MM.1S (cell line): ENCODE data around the gene ACSL5.

Experiments used
- DNase-seq: peaks from one replicate; pipeline ENCODE4 v3.0.0-alpha.2; 2015
- H2AFZ ChIP-seq: fragments of 300-600 bp; sonication (generic); 2 replicates; pipeline ENCODE4 v1.6.0; 2016; ENCODE audit warnings: antibody characterized with exemption, low read length
- H3F3A ChIP-seq: fragments of 300-600 bp; sonication (generic); 2 replicates; pipeline ENCODE4 v1.6.1; 2016; ENCODE audit warnings: mild to moderate bottlenecking, antibody characterized with exemption, low read length, moderate library complexity, mixed read lengths; ENCODE audit not compliant: insufficient read depth
- H3K27ac ChIP-seq: fragments of 300-600 bp; sonication (generic); 2 replicates; pipeline ENCODE4 v1.5.1; 2016; ENCODE audit warnings: mild to moderate bottlenecking, low read length
- H3K27me3 ChIP-seq: fragments of 300-600 bp; sonication (generic); replicated peaks from 2 replicates; pipeline ENCODE4 v1.6.0; 2016; ENCODE audit warnings: low read length; ENCODE audit not compliant: insufficient read depth
- H3K36me3 ChIP-seq: fragments of 300-600 bp; sonication (generic); replicated peaks from 2 replicates; pipeline ENCODE4 v1.6.1; 2016; ENCODE audit warnings: mild to moderate bottlenecking, low read length, mixed read lengths; ENCODE audit not compliant: insufficient read depth
- H3K4me1 ChIP-seq: fragments of 300-600 bp; sonication (generic); 2 replicates; pipeline ENCODE4 v1.6.1; 2016; ENCODE audit warnings: low read length, mixed read lengths
- H3K4me2 ChIP-seq: fragments of 300-600 bp; sonication (generic); 2 replicates; pipeline ENCODE4 v1.6.0; 2016; ENCODE audit warnings: low read depth, low read length
- H3K4me3 ChIP-seq: fragments of 300-600 bp; sonication (generic); 2 replicates; pipeline ENCODE4 v1.5.1; 2016; ENCODE audit warnings: low read length, mixed read lengths
- H3K79me2 ChIP-seq: fragments of 300-600 bp; sonication (generic); 2 replicates; pipeline ENCODE4 v1.6.1; 2016; ENCODE audit warnings: mixed run types, low read length, mixed read lengths
- H3K9ac ChIP-seq: fragments of 300-600 bp; sonication (generic); 2 replicates; pipeline ENCODE4 v1.6.1; 2016; ENCODE audit warnings: low read length, mixed read lengths
- H3K9me2 ChIP-seq: fragments of 300-600 bp; sonication (generic); replicated peaks from 2 replicates; pipeline ENCODE4 v1.6.1; 2016; ENCODE audit warnings: mild to moderate bottlenecking, low read length, mixed read lengths; ENCODE audit not compliant: insufficient read depth
- H3K9me3 ChIP-seq: fragments of 300-600 bp; sonication (generic); replicated peaks from 2 replicates; pipeline ENCODE4 v1.6.1; 2016; ENCODE audit warnings: mild to moderate bottlenecking, low read length, mixed read lengths; ENCODE audit not compliant: insufficient read depth
- H4K20me1 ChIP-seq: fragments of 300-600 bp; sonication (generic); 2 replicates; pipeline ENCODE4 v1.6.1; 2016; ENCODE audit warnings: mild to moderate bottlenecking, low read length, moderate library complexity, mixed read lengths; ENCODE audit not compliant: insufficient read depth
- EZH2 ChIP-seq: fragments of 300-600 bp; sonication (generic); optimal IDR thresholded peaks from 2 replicates; pipeline ENCODE3; 2017; ENCODE audit warnings: low read depth, mild to moderate bottlenecking, antibody characterized with exemption, low read length, mixed read lengths
- EZH2phosphoT487 ChIP-seq: fragments of 300-600 bp; sonication (generic); IDR thresholded peaks from 2 replicates; pipeline ENCODE4 v1.6.1; 2018; ENCODE audit warnings: antibody characterized with exemption, low read length
- TF ChIP-seq, protein P1 (sequence below): fragments of 300-600 bp; sonication (generic); IDR thresholded peaks from 2 replicates; pipeline ENCODE4 v1.5.1; 2016; ENCODE audit warnings: antibody characterized with exemption, low read length, mixed read lengths

The ACSL5 gene

GRCh38 chr10:112447620-112447928 lies 73.7 kb downstream of the ACSL5 start:
- Histone ChIP-seq H3K4me2 (peak overlapping the region; percentile 53), H2AFZ (peak overlapping the region; percentile 100), H4K20me1 (no peaks in the 10 kb centered on the region), H3K27me3 (no peaks in the 10 kb centered on the region), H3K9ac (peak overlapping the region; percentile 95), H3K79me2 (peaks cover 58% of the 10 kb centered on the region), H3K27ac (peak overlapping the region; percentile 71; the same call in 1 of the 2 replicates), H3F3A (no peaks in the 10 kb centered on the region), H3K4me1 (peaks cover 6% of the 10 kb centered on the region; the same call in 1 of the 2 replicates), H3K36me3 (no peaks in the 10 kb centered on the region), H3K4me3 (peak overlapping the region; percentile 99), H3K9me2 (no peaks in the 10 kb centered on the region), H3K9me3 (no peaks in the 10 kb centered on the region)
- no peak for DNase-seq
- TF ChIP-seq, protein P1, sequence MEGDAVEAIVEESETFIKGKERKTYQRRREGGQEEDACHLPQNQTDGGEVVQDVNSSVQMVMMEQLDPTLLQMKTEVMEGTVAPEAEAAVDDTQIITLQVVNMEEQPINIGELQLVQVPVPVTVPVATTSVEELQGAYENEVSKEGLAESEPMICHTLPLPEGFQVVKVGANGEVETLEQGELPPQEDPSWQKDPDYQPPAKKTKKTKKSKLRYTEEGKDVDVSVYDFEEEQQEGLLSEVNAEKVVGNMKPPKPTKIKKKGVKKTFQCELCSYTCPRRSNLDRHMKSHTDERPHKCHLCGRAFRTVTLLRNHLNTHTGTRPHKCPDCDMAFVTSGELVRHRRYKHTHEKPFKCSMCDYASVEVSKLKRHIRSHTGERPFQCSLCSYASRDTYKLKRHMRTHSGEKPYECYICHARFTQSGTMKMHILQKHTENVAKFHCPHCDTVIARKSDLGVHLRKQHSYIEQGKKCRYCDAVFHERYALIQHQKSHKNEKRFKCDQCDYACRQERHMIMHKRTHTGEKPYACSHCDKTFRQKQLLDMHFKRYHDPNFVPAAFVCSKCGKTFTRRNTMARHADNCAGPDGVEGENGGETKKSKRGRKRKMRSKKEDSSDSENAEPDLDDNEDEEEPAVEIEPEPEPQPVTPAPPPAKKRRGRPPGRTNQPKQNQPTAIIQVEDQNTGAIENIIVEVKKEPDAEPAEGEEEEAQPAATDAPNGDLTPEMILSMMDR, result no peak
- TF ChIP-seq EZH2 (no peak), EZH2phosphoT487 (no peak)

DNA sequence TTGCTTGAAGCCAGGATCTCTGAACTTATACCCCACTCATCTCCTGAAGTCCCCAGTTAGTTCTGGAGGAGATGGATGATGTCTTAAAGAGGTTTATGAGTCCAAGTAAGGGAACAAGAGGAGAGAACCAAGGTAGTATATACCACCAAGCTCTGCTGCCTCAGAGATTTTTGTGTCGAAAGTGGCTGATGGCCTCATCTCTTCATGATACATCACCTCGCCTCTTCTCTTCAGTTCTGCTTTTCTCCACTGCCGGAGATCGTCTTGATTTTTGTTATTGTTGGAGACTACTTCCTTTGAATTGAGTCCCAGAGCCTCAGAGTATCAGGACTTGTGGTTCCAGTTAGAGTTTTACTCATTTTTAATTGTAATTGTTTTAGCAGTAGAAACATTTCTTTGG lies 75.0 kb downstream of the ACSL5 start:
- no peak overlapping the region for H3K9ac ChIP-seq
- no peaks in the 10 kb centered on the region for H3F3A ChIP-seq
- peaks cover 58% of the 10 kb centered on the region for H3K79me2 ChIP-seq
- H3K4me1 ChIP-seq, result peaks cover 6% of the 10 kb centered on the region; the same call in 1 of the 2 replicates
- no peaks in the 10 kb centered on the region for H4K20me1 ChIP-seq
- no peak overlapping the region for H3K4me3 ChIP-seq
- no peak for DNase-seq
- H3K36me3 ChIP-seq, result no peaks in the 10 kb centered on the region
- no peak overlapping the region for H3K27ac ChIP-seq
- TF ChIP-seq EZH2phosphoT487 (no peak), EZH2 (no peak)
- TF ChIP-seq, protein P1, result no peak
- no peak overlapping the region for H2AFZ ChIP-seq
- no peaks in the 10 kb centered on the region for H3K27me3 ChIP-seq
- H3K4me2 ChIP-seq, result no peak overlapping the region
- H3K9me3 ChIP-seq, result no peaks in the 10 kb centered on the region
- H3K9me2 ChIP-seq, result no peaks in the 10 kb centered on the region

DNA sequence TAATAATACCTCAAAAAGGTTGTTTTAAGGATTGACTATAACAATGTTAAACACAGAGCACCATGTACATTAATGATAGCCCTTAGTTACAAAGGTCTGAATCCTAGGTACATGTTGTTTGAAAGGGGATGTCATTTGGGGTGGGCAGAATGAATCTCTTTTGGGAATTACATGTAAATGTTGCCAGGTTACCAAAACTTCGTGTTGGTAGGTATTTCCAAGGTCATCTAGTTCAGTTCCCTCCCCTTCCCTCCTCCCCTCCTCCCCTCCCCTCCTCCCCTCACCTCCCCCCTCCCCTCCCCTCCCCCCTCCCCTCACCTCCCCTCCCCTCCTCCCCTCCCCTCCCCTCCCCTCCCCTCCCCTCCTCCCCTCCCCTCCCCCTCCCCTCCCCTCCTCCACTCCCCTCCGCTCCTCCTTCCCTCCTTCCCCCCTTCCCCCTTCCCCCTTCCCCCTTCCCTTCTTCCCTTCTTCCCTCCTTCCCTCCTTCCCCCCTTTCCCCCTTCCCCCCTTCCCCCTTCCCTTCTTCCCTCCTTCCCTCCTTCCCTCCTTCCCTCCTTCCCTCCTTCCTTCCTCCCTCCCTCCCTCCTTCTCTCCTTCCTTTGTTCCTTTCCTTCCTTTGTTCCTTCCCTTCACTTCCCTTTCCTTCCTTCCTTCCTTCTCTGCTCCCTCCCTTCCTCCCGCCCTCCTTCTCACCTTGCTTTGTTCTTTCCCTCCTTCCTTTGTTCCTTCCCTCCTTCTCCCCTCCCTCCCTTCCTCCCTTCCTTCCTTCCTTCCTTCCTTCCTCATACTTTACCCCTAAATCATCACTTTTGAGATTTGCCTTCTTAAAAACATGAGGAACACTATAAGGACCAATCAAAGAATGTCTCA lies 81.2 kb downstream of the ACSL5 start:
- no peak overlapping the region for H3K4me3 ChIP-seq
- no peaks in the 10 kb centered on the region for H3K4me1 ChIP-seq
- H3K9me3 ChIP-seq, result no peaks in the 10 kb centered on the region
- no peaks in the 10 kb centered on the region for H3K36me3 ChIP-seq
- no peaks in the 10 kb centered on the region for H4K20me1 ChIP-seq
- no peak overlapping the region for H3K27ac ChIP-seq
- H2AFZ ChIP-seq, result no peak overlapping the region
- no peaks in the 10 kb centered on the region for H3F3A ChIP-seq
- no peak overlapping the region for H3K4me2 ChIP-seq
- no peaks in the 10 kb centered on the region for H3K9me2 ChIP-seq
- H3K9ac ChIP-seq, result no peak overlapping the region
- no peak for DNase-seq
- TF ChIP-seq EZH2phosphoT487 (no peak), EZH2 (no peak)
- TF ChIP-seq, protein P1, result no peak
- H3K79me2 ChIP-seq, result peaks cover 14% of the 10 kb centered on the region
- H3K27me3 ChIP-seq, result no peaks in the 10 kb centered on the region
